RWPE2 (cell line): ENCODE data around the gene PRKG1.

Experiments
- ATAC-seq: fragments of 200-7000 bp; cut with Tn5 transposase; 3 replicates; pipeline ENCODE4 v1.9.1; 2021; ENCODE audit warnings: low read depth
- DNase-seq: peaks from one replicate; pipeline ENCODE4 v3.0.0-alpha.2; 2020; ENCODE audit warnings: low spot score
- H3K27ac ChIP-seq: fragments of 450-650 bp; 2 replicates; pipeline ENCODE4 v1.5.1; 2017; ENCODE audit warnings: mild to moderate bottlenecking; ENCODE audit not compliant: poor library complexity, severe bottlenecking
- H3K27me3 ChIP-seq: fragments of 250-450 bp; sonication (Bioruptor Pico); 2 replicates; pipeline ENCODE4 v1.5.1; 2021; ENCODE audit warnings: mild to moderate bottlenecking, moderate library complexity; ENCODE audit not compliant: insufficient read depth, poor library complexity, severe bottlenecking
- H3K36me3 ChIP-seq: fragments of 250-450 bp; sonication (Bioruptor Pico); 2 replicates; pipeline ENCODE4 v1.5.1; 2020; ENCODE audit warnings: low read depth, mild to moderate bottlenecking, moderate library complexity
- H3K4me1 ChIP-seq: fragments of 250-450 bp; sonication (Bioruptor Pico); 2 replicates; pipeline ENCODE4 v1.5.1; 2021; ENCODE audit warnings: mild to moderate bottlenecking, moderate library complexity; ENCODE audit not compliant: insufficient read depth, poor library complexity, severe bottlenecking
- H3K4me3 ChIP-seq: fragments of 250-450 bp; sonication (Bioruptor Pico); 2 replicates; pipeline ENCODE4 v1.5.1; 2021; ENCODE audit warnings: mild to moderate bottlenecking, moderate library complexity; ENCODE audit not compliant: severe bottlenecking
- H3K9me3 ChIP-seq: fragments of 250-450 bp; sonication (Bioruptor Pico); 2 replicates; pipeline ENCODE4 v1.5.1; 2021; ENCODE audit warnings: mild to moderate bottlenecking, moderate library complexity; ENCODE audit not compliant: severe bottlenecking
- CTCF ChIP-seq: fragments of 450-650 bp; IDR thresholded peaks from one replicate; pipeline ENCODE4 v1.5.1; 2017; ENCODE audit warnings: mild to moderate bottlenecking, moderate library complexity; ENCODE audit not compliant: poor library complexity, severe bottlenecking

The PRKG1 gene

GRCh38 chr10:52215745-52216361 is 1141.6 kb downstream of the PRKG1 start:
- no peak overlapping the region for H3K27ac ChIP-seq

GRCh38 chr10:52216852-52217251 is 1142.6 kb downstream of the PRKG1 start:
- no peaks in the 10 kb centered on the region for H3K4me1 ChIP-seq

More at GRCh38 chr10:52215745-52216361, 1141.6 kb downstream of the PRKG1 start:
- no peak for DNase-seq
- H3K27me3 ChIP-seq = no peaks in the 10 kb centered on the region
- H3K4me1 ChIP-seq = no peaks in the 10 kb centered on the region
- no peaks in the 10 kb centered on the region for H3K9me3 ChIP-seq
- H3K36me3 ChIP-seq = no peaks in the 10 kb centered on the region
- ATAC-seq = peak; percentile 65; the same call in 2 of the 3 replicates
- H3K4me3 ChIP-seq = no peak overlapping the region
- peak; percentile 86 for TF ChIP-seq CTCF

GRCh38 chr10:52217531-52217930 is 1143.2 kb downstream of the PRKG1 start:
- Histone ChIP-seq H3K4me3 (no peak overlapping the region), H3K9me3 (peaks cover 1% of the 10 kb centered on the region), H3K4me1 (no peaks in the 10 kb centered on the region), H3K36me3 (no peaks in the 10 kb centered on the region), H3K27me3 (no peaks in the 10 kb centered on the region), H3K27ac (no peak overlapping the region)
- TF ChIP-seq CTCF = no peak
- ATAC-seq = no peak
- DNase-seq = no peak

More at GRCh38 chr10:52216852-52217251, 1142.6 kb downstream of the PRKG1 start:
- Histone ChIP-seq H3K27ac (no peak overlapping the region), H3K36me3 (no peaks in the 10 kb centered on the region), H3K27me3 (no peaks in the 10 kb centered on the region), H3K4me3 (no peak overlapping the region), H3K9me3 (no peaks in the 10 kb centered on the region)
- TF ChIP-seq CTCF = no peak
- DNase-seq (no peak), ATAC-seq (peak; percentile 46; the same call in 2 of the 3 replicates)

GRCh38 chr10:52220947-52221346 is 1146.7 kb downstream of the PRKG1 start:
- Histone ChIP-seq H3K4me3 (no peak overlapping the region), H3K36me3 (no peaks in the 10 kb centered on the region), H3K27me3 (no peaks in the 10 kb centered on the region), H3K9me3 (peaks cover 2% of the 10 kb centered on the region), H3K27ac (no peak overlapping the region), H3K4me1 (no peaks in the 10 kb centered on the region)
- no peak for DNase-seq
- no peak for ATAC-seq
- TF ChIP-seq CTCF = no peak

- Histone ChIP-seq H3K27ac (no peak overlapping the region), H3K4me1 (no peaks in the 10 kb centered on the region), H3K4me3 (no peak overlapping the region), H3K27me3 (no peaks in the 10 kb centered on the region), H3K36me3 (no peaks in the 10 kb centered on the region), H3K9me3 (peaks cover 2% of the 10 kb centered on the region)
- no peak for DNase-seq
- TF ChIP-seq CTCF = no peak
- no peak for ATAC-seq
Observed at GRCh38 chr10:52221923-52222322, 1147.6 kb downstream of the PRKG1 start.
